Measurements from ENCODE around the gene NME3.

Gene NME3

GRCh38 chr16:1768061-1768766, 3.1 kb downstream of the NME3 start:
- no peak for DNase-seq

GRCh38 chr16:1767116-1767994, 4.0 kb downstream of the NME3 start:
- no peak for DNase-seq

GRCh38 chr16:1766701-1767100, 4.6 kb downstream of the NME3 start:
- DNase-seq = no peak

GRCh38 chr16:1766231-1766630, 5.1 kb downstream of the NME3 start:
- DNase-seq = no peak

- no peak for DNase-seq
These were observed 5.5 kb downstream of the NME3 start for GRCh38 chr16:1765826-1766225.

GRCh38 chr16:1764971-1765370, 6.4 kb downstream of the NME3 start:
- DNase-seq = no peak

- DNase-seq = no peak
These were observed 7.5 kb downstream of the NME3 start for GRCh38 chr16:1763521-1764511.

- no peak for DNase-seq
These were observed 8.3 kb downstream of the NME3 start for GRCh38 chr16:1762879-1763520.

GRCh38 chr16:1762196-1762878, 9.0 kb downstream of the NME3 start:
- DNase-seq = no peak

GRCh38 chr16:1761751-1762150, 9.6 kb downstream of the NME3 start:
- no peak for DNase-seq

- no peak for DNase-seq
These were observed 10.4 kb downstream of the NME3 start for GRCh38 chr16:1760911-1761310.

- no peak for DNase-seq
These were observed 11.8 kb downstream of the NME3 start for GRCh38 chr16:1759511-1759910.

GRCh38 chr16:1758923-1759322, 12.4 kb downstream of the NME3 start:
- DNase-seq = no peak

GRCh38 chr16:1757714-1758461, 13.5 kb downstream of the NME3 start:
- DNase-seq = no peak

GRCh38 chr16:1754204-1754603, 17.1 kb downstream of the NME3 start:
- DNase-seq = no peak

- DNase-seq = no peak
These were observed 18.5 kb downstream of the NME3 start for GRCh38 chr16:1752853-1753252.

- no peak for DNase-seq
These were observed 19.4 kb downstream of the NME3 start for GRCh38 chr16:1751946-1752345.

- no peak for DNase-seq
These were observed 21.9 kb downstream of the NME3 start for GRCh38 chr16:1749152-1750117.

GRCh38 chr16:1747934-1748333, 23.4 kb downstream of the NME3 start:
- no peak for DNase-seq

- no peak for DNase-seq
These were observed 24.6 kb downstream of the NME3 start for GRCh38 chr16:1746693-1747195.
